Adrenal gland (tissue), 5 donors: ENCODE data around the gene FXYD3.

Source experiments
- CTCF ChIP-seq, 6 experiments: fragments of 450-650 bp in 4 of 6; fragments of 200-600 bp in 2 of 6; sonication (generic) in 1 of 6; IDR thresholded peaks; 1 replicate in 5 of 6; 2 replicates in 1 of 6; pipeline versions ENCODE4 v1.5.1 to v1.8.0; 2016 to 2021; ENCODE audit warnings: antibody characterized with exemption in 6 of 6, mild to moderate bottlenecking in 2 of 6, moderate library complexity in 1 of 6
- POLR2A ChIP-seq, 2 donors: fragments of 450-650 bp; IDR thresholded peaks; one replicate each; pipeline ENCODE4 v1.6.1; 2017; ENCODE audit warnings: antibody characterized with exemption in 2 of 2, mild to moderate bottlenecking in 2 of 2, moderate library complexity in 1 of 2
- donor health status: DM: no; HTN: no; CAD: no.

DNA sequence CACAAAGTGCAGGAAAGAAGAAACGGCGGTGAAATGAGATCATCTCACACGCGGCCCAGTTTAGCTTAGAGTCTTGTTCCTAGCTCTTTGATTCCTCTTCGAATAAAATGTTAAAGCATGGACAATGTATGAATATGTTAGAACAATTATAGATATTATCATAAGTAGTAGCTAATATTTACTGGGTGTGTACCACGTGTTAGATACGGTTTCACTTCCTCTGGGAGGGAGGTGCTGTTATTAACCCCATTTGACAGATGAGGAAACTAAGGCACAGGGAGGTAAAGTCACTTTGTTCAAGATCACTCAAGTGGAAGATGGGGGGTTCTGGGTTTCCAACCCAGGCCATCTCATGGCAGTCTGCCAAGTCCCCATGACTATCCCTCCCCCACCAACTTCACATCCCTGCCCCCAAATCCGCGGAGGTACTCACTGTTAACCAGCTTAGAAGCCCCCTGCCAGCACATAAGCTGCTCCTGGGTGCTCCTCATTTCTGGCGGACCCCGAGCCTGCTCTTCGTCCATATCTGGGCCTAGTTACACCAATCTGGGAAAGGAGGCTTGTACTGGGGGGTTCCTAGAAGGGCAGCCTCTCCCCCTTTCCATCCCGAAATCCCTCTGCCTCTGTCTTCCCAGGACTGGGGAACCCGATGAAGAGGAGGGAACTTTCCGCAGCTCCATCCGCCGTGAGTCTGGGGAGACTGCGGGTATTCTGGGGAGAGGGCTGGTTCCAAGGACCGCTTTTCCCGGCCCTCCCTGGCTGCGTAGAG is 26.4 kb downstream of the FXYD3 start:
- TF ChIP-seq POLR2A (IDR thresholded peaks at IDR 0.05) (no peak), CTCF (IDR thresholded peaks at IDR 0.05) (no peak)
